SH-SY5Y (cell line): ENCODE results near the gene DNMT3A.

ENCODE experiments used
- GATA2 ChIP-seq: IDR thresholded peaks from 2 replicates; pipeline ENCODE4 v1.6.1; 2011; ENCODE audit warnings: mild to moderate bottlenecking, low read depth, low read length
- GATA3 ChIP-seq: IDR thresholded peaks from 2 replicates; pipeline ENCODE4 v1.6.1; 2011; ENCODE audit warnings: low read depth, mild to moderate bottlenecking, low read length, moderate library complexity

DNA sequence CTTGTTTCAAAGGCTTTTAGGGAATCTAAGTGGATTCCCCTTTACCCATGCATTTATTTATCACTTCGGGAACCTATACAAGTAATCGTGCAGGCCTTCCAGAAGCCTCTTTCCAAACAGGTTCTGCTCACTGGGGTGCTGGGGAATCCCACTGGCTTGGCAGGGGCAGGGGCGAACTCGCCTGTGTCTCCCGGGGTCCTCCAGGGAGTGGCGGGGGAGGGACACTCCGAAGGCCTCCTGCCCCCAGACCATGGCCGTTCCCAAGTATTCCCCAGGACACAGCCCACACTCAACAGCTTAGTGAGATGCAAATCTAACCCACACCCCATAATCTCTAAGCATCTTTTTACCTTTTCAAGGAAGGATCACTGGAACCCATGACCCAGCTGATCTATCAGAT is 6.5 kb downstream of the DNMT3A start:
- TF ChIP-seq GATA3 (no peak), GATA2 (no peak)
